Keratinocyte (primary cell): ENCODE results near the gene RENBP. TPM values are rescaled to one million over a fixed set of nuclear protein-coding genes. Genes with fewer than 3 reads are reported as not detected.

Experiments
- DNase-seq: peaks from one replicate; pipeline ENCODE4 v3.0.0-alpha.2; 2011; ENCODE audit warnings: low read depth, missing footprints, low spot score
- FAIRE-seq: peaks from 2 replicates; lab custom pipeline; 2011; peaks lifted over from hg19 to GRCh38; lab: Jason Lieb, UNC
- H2AFZ ChIP-seq: 2 replicates; pipeline ENCODE4 v1.6.0; 2012; ENCODE audit warnings: low read length, control low read depth, inconsistent platforms; ENCODE audit not compliant: control insufficient read depth
- H3K27ac ChIP-seq: 2 replicates; pipeline ENCODE4 v1.5.1; 2011; ENCODE audit warnings: low read length; ENCODE audit not compliant: control insufficient read depth, insufficient read depth
- H3K27me3 ChIP-seq: 3 replicates; pipeline ENCODE4 v1.6.0; 2011; ENCODE audit warnings: low read length; ENCODE audit not compliant: control insufficient read depth, insufficient read depth; ENCODE audit errors: extremely low read depth
- H3K36me3 ChIP-seq, 2 experiments: 2 replicates in 1 of 2; 3 replicates in 1 of 2; pipeline ENCODE4 v1.5.1; 2011; ENCODE audit warnings: low read length in 2 of 2, mild to moderate bottlenecking in 1 of 2; ENCODE audit not compliant: control insufficient read depth in 2 of 2, insufficient read depth in 2 of 2; ENCODE audit errors: extremely low read depth in 1 of 2
- H3K4me1 ChIP-seq: 3 replicates; pipeline ENCODE4 v1.5.1; 2011; ENCODE audit warnings: low read length; ENCODE audit not compliant: control insufficient read depth, insufficient read depth; ENCODE audit errors: extremely low read depth
- H3K4me2 ChIP-seq: 3 replicates; pipeline ENCODE4 v1.6.0; 2011; ENCODE audit warnings: low read depth, low read length; ENCODE audit not compliant: control insufficient read depth, insufficient read depth; ENCODE audit errors: extremely low read depth
- H3K4me3 ChIP-seq, 3 experiments: fragments of 200-600 bp in 1 of 3; sonication (generic) in 1 of 3; 2 replicates in 2 of 3; 3 replicates in 1 of 3; pipeline ENCODE4 v1.5.1; 2011 to 2016; ENCODE audit warnings: low read length in 3 of 3, mild to moderate bottlenecking in 3 of 3, control low read depth in 2 of 3, inconsistent platforms in 1 of 3, low read depth in 1 of 3, mixed read lengths in 1 of 3, mixed run types in 1 of 3, moderate library complexity in 1 of 3; ENCODE audit not compliant: control insufficient read depth in 2 of 3, insufficient read depth in 2 of 3; ENCODE audit errors: extremely low read depth in 1 of 3
- H3K79me2 ChIP-seq: 2 replicates; pipeline ENCODE4 v1.6.0; 2012; ENCODE audit warnings: low read length; ENCODE audit not compliant: control insufficient read depth, insufficient read depth
- H3K9ac ChIP-seq: 3 replicates; pipeline ENCODE4 v1.6.0; 2011; ENCODE audit warnings: low read length; ENCODE audit not compliant: control insufficient read depth, insufficient read depth; ENCODE audit errors: extremely low read depth
- H3K9me1 ChIP-seq: 3 replicates; pipeline ENCODE4 v1.6.0; 2011; ENCODE audit warnings: low read length; ENCODE audit not compliant: control insufficient read depth, insufficient read depth; ENCODE audit errors: extremely low read depth
- H3K9me3 ChIP-seq: 2 replicates; pipeline ENCODE4 v1.5.1; 2012; ENCODE audit warnings: low read depth, low read length; ENCODE audit not compliant: control insufficient read depth
- H4K20me1 ChIP-seq: 3 replicates; pipeline ENCODE4 v1.6.0; 2011; ENCODE audit warnings: low read length; ENCODE audit not compliant: control insufficient read depth, insufficient read depth; ENCODE audit errors: extremely low read depth
- EZH2 ChIP-seq: IDR thresholded peaks from one replicate; pipeline ENCODE4 v1.6.1; 2012; ENCODE audit warnings: inconsistent platforms, mild to moderate bottlenecking, low read length, moderate library complexity
- dilution Hi-C: fragments of 300-500 bp; cut with MboI; formaldehyde crosslinking; loops from one replicate; pipeline ENCODE4 v1.7.0; 2020; ENCODE audit warnings: low sequenced_read_pairs; ENCODE audit not compliant: extremely low pct_ligation_motif_present
- polyA plus RNA-seq, 5 experiments: library from polyadenylated mRNA; depleted of rRNA in 3 of 5; stranded (reverse) in 3 of 5; stranded (forward) in 1 of 5; unstranded in 1 of 5; fragments of >200 nt; gene quantifications; 1 replicate in 1 of 5; 2 replicates in 3 of 5; 3 replicates in 1 of 5; pipeline versions ENCODE4 v1.2.1 to v1.2.3, GENCODE V29; 2011 to 2012; ENCODE audit warnings: missing spikeins in 2 of 5, low read depth in 1 of 5, low replicate concordance in 1 of 5
- TF ChIP-seq, protein P1 (sequence below), 3 experiments: IDR thresholded peaks in 1 of 3; conservative IDR thresholded peaks in 1 of 3; optimal IDR thresholded peaks in 1 of 3; 2 replicates in 2 of 3; 3 replicates in 1 of 3; pipeline versions ENCODE3 to v1.5.1; 2011; ENCODE audit warnings: low read length in 3 of 3, mild to moderate bottlenecking in 3 of 3, moderate library complexity in 2 of 3, control low read depth in 1 of 3, inconsistent platforms in 1 of 3; ENCODE audit not compliant: insufficient read depth in 2 of 3; ENCODE audit errors: extremely low read depth in 1 of 3

The RENBP gene
- polyA plus RNA-seq, 1 donor (not counting 4 experiments of a cell fraction or from before 2014, with no cell fraction given), result 0.16 TPM

DNA sequence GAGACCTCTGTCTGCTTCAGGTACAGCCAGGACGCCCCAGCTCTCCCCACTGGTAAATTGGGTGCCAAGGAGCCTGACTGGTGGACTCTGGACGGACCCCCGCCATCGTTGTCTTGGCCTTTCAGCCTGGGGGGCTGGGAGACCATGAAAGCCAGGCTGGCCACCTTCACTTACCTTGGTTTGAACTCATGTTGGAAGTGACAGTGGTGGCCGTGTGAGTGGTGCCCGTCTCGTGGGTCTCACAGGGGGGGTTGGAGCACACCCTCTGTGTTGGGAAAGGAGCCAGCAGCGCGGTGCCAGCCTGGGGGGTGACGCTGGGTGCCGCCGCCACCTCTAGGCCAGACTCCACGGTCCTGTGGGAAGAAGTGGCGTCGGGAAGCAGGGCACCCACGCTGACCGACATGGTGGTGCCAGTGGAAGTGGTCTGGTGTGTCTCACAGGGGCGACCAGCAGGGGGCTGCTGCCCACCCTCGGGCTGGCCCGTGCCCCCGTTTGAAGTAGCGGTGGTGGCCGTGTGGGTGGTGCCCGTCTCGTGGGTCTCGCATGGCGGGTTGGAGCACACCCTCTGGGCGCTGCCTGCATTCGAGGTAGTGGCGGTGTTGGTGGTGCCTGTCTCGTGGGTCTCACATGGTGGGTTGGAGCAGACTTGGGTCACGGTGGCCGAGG is 9.6 kb upstream of the RENBP start:
- no peaks in the 10 kb centered on the region for H3K9me1 ChIP-seq
- dilution Hi-C loops, result no loop called here
- FAIRE-seq, result no peak

DNA sequence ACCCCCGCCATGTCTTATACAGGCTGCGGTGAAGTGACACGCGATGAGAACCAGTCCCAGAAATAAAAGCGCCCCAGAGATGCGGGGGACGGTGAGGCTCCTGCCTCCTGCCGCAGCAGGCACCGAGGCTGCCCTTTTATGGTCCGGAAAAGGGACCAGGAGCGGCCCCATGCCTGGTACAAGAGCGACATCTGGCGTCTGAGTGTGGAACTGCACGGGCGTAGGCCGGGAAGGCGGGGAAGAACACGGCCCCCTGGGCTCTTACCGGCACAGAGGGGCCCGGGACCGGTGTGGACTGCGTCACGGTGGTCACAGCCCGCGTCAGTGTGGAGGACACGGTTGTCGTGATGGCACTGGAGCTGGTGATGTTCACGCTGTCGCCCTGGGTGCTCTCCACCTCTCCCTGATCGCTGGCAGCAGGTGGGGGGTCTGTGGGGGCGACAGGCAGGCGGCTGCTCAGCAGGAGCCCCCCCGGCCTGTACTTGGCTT is 8.9 kb upstream of the RENBP start:
- no peaks in the 10 kb centered on the region for H3K4me1 ChIP-seq
- dilution Hi-C loops, result no loop called here
- H3K79me2 ChIP-seq, result no peaks in the 10 kb centered on the region
- no peak for TF ChIP-seq EZH2
- TF ChIP-seq, protein P1, sequence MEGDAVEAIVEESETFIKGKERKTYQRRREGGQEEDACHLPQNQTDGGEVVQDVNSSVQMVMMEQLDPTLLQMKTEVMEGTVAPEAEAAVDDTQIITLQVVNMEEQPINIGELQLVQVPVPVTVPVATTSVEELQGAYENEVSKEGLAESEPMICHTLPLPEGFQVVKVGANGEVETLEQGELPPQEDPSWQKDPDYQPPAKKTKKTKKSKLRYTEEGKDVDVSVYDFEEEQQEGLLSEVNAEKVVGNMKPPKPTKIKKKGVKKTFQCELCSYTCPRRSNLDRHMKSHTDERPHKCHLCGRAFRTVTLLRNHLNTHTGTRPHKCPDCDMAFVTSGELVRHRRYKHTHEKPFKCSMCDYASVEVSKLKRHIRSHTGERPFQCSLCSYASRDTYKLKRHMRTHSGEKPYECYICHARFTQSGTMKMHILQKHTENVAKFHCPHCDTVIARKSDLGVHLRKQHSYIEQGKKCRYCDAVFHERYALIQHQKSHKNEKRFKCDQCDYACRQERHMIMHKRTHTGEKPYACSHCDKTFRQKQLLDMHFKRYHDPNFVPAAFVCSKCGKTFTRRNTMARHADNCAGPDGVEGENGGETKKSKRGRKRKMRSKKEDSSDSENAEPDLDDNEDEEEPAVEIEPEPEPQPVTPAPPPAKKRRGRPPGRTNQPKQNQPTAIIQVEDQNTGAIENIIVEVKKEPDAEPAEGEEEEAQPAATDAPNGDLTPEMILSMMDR (optimal IDR thresholded peaks at IDR 0.05 in 1 of 3, IDR thresholded peaks at IDR 0.05 in 1 of 3, conservative IDR thresholded peaks at IDR 0.05 in 1 of 3; ENCODE audit: extremely low read depth in 1 of 3, insufficient read depth in 2 of 3, low read length in 3 of 3), result peak in 2 of 3 experiments; percentile 84 to 96
- no peaks in the 10 kb centered on the region for H4K20me1 ChIP-seq
- no peaks in the 10 kb centered on the region for H3K9me3 ChIP-seq
- H3K27ac ChIP-seq, result no peak overlapping the region
- DNase-seq, result no peak
- no peaks in the 10 kb centered on the region for H3K27me3 ChIP-seq
- H3K9me1 ChIP-seq, result no peaks in the 10 kb centered on the region
- no peak overlapping the region for H2AFZ ChIP-seq
- H3K4me2 ChIP-seq, result no peak overlapping the region
- H3K9ac ChIP-seq, result no peak overlapping the region
- no peak overlapping the region for H3K4me3 ChIP-seq
- H3K36me3 ChIP-seq, result peaks cover 34 to 47% of the 10 kb centered on the region in 2 experiments
- no peak for FAIRE-seq

More for the DNA sequence above, 9.6 kb upstream of the RENBP start:
- Histone ChIP-seq H3K4me1 (no peaks in the 10 kb centered on the region), H4K20me1 (no peaks in the 10 kb centered on the region), H3K27ac (no peak overlapping the region), H2AFZ (no peak overlapping the region), H3K79me2 (no peaks in the 10 kb centered on the region), H3K36me3 (peaks cover 36 to 47% of the 10 kb centered on the region in 2 experiments), H3K9me3 (no peaks in the 10 kb centered on the region), H3K4me3 (no peak overlapping the region), H3K4me2 (no peak overlapping the region), H3K27me3 (no peaks in the 10 kb centered on the region), H3K9ac (no peak overlapping the region)
- DNase-seq, result no peak
- TF ChIP-seq, protein P1 (optimal IDR thresholded peaks at IDR 0.05 in 1 of 3, IDR thresholded peaks at IDR 0.05 in 1 of 3, conservative IDR thresholded peaks at IDR 0.05 in 1 of 3; ENCODE audit: extremely low read depth in 1 of 3, insufficient read depth in 2 of 3, low read length in 3 of 3), result no peak
- no peak for TF ChIP-seq EZH2
